ENCODE measurements around the gene PRDM15. TPM values are rescaled to one million over a fixed set of nuclear protein-coding genes. Genes with fewer than 3 reads are reported as not detected.

Gene PRDM15
- total RNA-seq, 4 donors from 2014 or later = 11.8 to 33.7 (median 18.5) TPM

DNA sequence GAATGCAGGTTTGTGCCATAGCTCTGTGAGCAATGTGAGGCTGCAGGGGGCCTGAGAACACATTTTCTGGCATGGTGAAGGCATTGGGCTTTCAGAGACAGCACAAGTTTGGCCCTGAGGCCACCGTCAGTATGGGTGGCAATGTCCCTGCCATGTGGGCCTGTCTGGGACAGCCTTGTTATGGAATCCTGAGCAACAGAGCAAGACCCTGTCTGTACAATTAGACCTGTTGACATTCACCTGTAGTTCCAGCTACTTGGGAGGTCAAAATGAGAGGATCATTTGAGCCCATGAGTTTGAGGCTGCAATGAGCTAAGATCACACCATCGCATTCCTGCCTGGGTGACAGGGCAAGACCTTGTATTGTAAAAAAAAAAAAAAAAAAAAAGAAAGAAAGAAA lies 35.6 kb downstream of the PRDM15 start:
- TF ChIP-seq, protein P1, sequence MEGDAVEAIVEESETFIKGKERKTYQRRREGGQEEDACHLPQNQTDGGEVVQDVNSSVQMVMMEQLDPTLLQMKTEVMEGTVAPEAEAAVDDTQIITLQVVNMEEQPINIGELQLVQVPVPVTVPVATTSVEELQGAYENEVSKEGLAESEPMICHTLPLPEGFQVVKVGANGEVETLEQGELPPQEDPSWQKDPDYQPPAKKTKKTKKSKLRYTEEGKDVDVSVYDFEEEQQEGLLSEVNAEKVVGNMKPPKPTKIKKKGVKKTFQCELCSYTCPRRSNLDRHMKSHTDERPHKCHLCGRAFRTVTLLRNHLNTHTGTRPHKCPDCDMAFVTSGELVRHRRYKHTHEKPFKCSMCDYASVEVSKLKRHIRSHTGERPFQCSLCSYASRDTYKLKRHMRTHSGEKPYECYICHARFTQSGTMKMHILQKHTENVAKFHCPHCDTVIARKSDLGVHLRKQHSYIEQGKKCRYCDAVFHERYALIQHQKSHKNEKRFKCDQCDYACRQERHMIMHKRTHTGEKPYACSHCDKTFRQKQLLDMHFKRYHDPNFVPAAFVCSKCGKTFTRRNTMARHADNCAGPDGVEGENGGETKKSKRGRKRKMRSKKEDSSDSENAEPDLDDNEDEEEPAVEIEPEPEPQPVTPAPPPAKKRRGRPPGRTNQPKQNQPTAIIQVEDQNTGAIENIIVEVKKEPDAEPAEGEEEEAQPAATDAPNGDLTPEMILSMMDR (IDR thresholded peaks at IDR 0.05) = no peak
- TF ChIP-seq POLR2A (IDR thresholded peaks at IDR 0.05) = no peak
- TF ChIP-seq EP300 (IDR thresholded peaks at IDR 0.05) = no peak
- Histone ChIP-seq H3K4me1 (no peaks in the 10 kb centered on the region), H3K27ac (no peak overlapping the region), H3K27me3 (no peaks in the 10 kb centered on the region), H3K4me3 (no peak overlapping the region), H3K9me3 (peaks cover 0 to 16% (median 6%) of the 10 kb centered on the region in 4 donors), H3K36me3 (peaks cover 0 to 73% (median 0%) of the 10 kb centered on the region in 3 donors)
- WGBS, 2 donors = 83 to 94% methylated on average over 2 of the region's 2 CpGs
- DNase-seq (ENCODE audit: low spot score in 2 of 2) = no peak

- no peak overlapping the region for H3K27ac ChIP-seq
- no peaks in the 10 kb centered on the region for H3K27me3 ChIP-seq
- DNase-seq (ENCODE audit: low spot score in 2 of 2) = no peak
- TF ChIP-seq, protein P1 (IDR thresholded peaks at IDR 0.05) = no peak
- TF ChIP-seq POLR2A (IDR thresholded peaks at IDR 0.05) (no peak), EP300 (IDR thresholded peaks at IDR 0.05) (no peak)
- peaks cover 0 to 16% (median 6%) of the 10 kb centered on the region in 4 donors for H3K9me3 ChIP-seq
- WGBS, 2 donors = 96 to 100% methylated on average over 1 of the region's 1 CpG
- H3K36me3 ChIP-seq = peaks cover 0 to 81% (median 0%) of the 10 kb centered on the region in 3 donors
- no peaks in the 10 kb centered on the region for H3K4me1 ChIP-seq
- no peak overlapping the region for H3K4me3 ChIP-seq
Observed at GRCh38 chr21:41840880-41841279, 38.3 kb downstream of the PRDM15 start.

- Histone ChIP-seq H3K27ac (no peak overlapping the region), H3K4me1 (no peaks in the 10 kb centered on the region), H3K9me3 (peaks cover 0 to 16% (median 6%) of the 10 kb centered on the region in 4 donors), H3K27me3 (no peaks in the 10 kb centered on the region), H3K36me3 (peaks cover 0 to 87% (median 1%) of the 10 kb centered on the region in 3 donors), H3K4me3 (no peak overlapping the region)
- TF ChIP-seq POLR2A (IDR thresholded peaks at IDR 0.05) = no peak
- TF ChIP-seq, protein P1 (IDR thresholded peaks at IDR 0.05) = no peak
- no peak for TF ChIP-seq EP300 (IDR thresholded peaks at IDR 0.05)
- 91 to 95% methylated on average over 21 of the region's 21 CpGs for WGBS, 2 donors
- DNase-seq (ENCODE audit: low spot score in 2 of 2) = no peak
Observed at GRCh38 chr21:41839387-41840000, 39.6 kb downstream of the PRDM15 start.

DNA sequence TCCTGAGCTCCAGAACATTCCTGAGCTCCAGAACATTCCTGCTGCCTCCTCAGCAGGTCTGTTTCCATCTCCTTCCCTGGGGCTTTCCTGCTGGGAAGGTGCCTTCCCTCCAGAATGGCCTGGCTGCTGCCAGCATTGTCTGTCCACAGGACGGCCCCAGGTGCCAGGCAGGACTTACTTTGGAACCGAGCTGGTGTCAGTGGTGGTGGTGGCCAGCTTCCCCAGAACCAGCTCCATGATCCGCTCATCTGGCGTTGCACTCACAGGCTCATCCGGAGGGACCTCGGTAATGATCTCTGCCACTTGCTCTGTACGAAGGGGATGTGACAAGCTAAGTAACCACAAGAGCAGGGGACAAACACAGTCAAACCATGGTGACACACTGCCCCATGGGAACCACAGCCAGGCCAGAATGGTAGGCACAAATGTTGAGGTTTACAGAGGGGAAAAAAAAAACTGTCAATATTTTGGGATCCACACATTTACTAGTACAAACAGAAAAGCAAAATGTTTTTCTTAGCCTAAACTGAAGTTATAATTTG lies 41.3 kb downstream of the PRDM15 start:
- H3K9me3 ChIP-seq = peaks cover 0 to 16% (median 6%) of the 10 kb centered on the region in 4 donors
- WGBS, 2 donors = 86 to 89% methylated on average over 7 of the region's 7 CpGs
- DNase-seq (ENCODE audit: low spot score in 2 of 2) = no peak
- TF ChIP-seq POLR2A (IDR thresholded peaks at IDR 0.05) (no peak), EP300 (IDR thresholded peaks at IDR 0.05) (no peak)
- TF ChIP-seq, protein P1 (IDR thresholded peaks at IDR 0.05) = no peak
- H3K27me3 ChIP-seq = no peaks in the 10 kb centered on the region
- H3K4me1 ChIP-seq = no peaks in the 10 kb centered on the region
- no peak overlapping the region for H3K4me3 ChIP-seq
- H3K36me3 ChIP-seq = peaks cover 0 to 95% (median 3%) of the 10 kb centered on the region in 3 donors
- no peak overlapping the region for H3K27ac ChIP-seq

Data from tibial nerve (tissue), 4 donors.